ENCODE data around the gene KLHL7.
"Not testable (repeated sequence)": the region's sequence is repeated elsewhere in the genome, so short reads cannot be mapped to it uniquely, and the experiment has no call there.

Gene KLHL7

GRCh38 chr7:23183279-23184012 lies 77.9 kb downstream of the KLHL7 start:
- peak in 1 of 2 donors; percentile 51 for DNase-seq

GRCh38 chr7:23184291-23184690 lies 78.7 kb downstream of the KLHL7 start:
- DNase-seq = no peak

- DNase-seq = peak; percentile 76 to 84
These were observed 79.2 kb downstream of the KLHL7 start for GRCh38 chr7:23184709-23185359.

- DNase-seq = no peak
These were observed 80.4 kb downstream of the KLHL7 start for GRCh38 chr7:23185980-23186379.

- no peak for DNase-seq
These were observed 85.4 kb downstream of the KLHL7 start for GRCh38 chr7:23191022-23191421.

GRCh38 chr7:23193650-23194227 lies 88.2 kb downstream of the KLHL7 start:
- not testable (repeated sequence) for DNase-seq

GRCh38 chr7:23196306-23196705 lies 90.7 kb downstream of the KLHL7 start:
- DNase-seq = no peak

- not testable (repeated sequence) for DNase-seq
These were observed 92.2 kb downstream of the KLHL7 start for GRCh38 chr7:23197745-23198144.

GRCh38 chr7:23200331-23200730 lies 94.7 kb downstream of the KLHL7 start:
- no peak for DNase-seq

GRCh38 chr7:23204241-23204640 lies 98.7 kb downstream of the KLHL7 start:
- DNase-seq = no peak

GRCh38 chr7:23205577-23205908 lies 100.0 kb downstream of the KLHL7 start:
- DNase-seq = no peak

- no peak for DNase-seq
These were observed 100.6 kb downstream of the KLHL7 start for GRCh38 chr7:23205909-23206767.

GRCh38 chr7:23207021-23207420 lies 101.4 kb downstream of the KLHL7 start:
- DNase-seq = peak; percentile 64 to 69

GRCh38 chr7:23207884-23208283 lies 102.3 kb downstream of the KLHL7 start:
- DNase-seq = peak in 1 of 2 donors; percentile 75

GRCh38 chr7:23208316-23208715 lies 102.7 kb downstream of the KLHL7 start:
- peak; percentile 42 to 63 for DNase-seq

- DNase-seq = peak; percentile 77 to 82
These were observed 104.9 kb downstream of the KLHL7 start for GRCh38 chr7:23210506-23210905.

- DNase-seq = no peak
These were observed 106.0 kb downstream of the KLHL7 start for GRCh38 chr7:23211589-23211988.

GRCh38 chr7:23212395-23212794 lies 106.8 kb downstream of the KLHL7 start:
- no peak for DNase-seq

- DNase-seq = peak; percentile 55 to 76
These were observed 107.3 kb downstream of the KLHL7 start for GRCh38 chr7:23212841-23213240.

GRCh38 chr7:23213755-23214154 lies 108.2 kb downstream of the KLHL7 start:
- DNase-seq = no peak

- DNase-seq = no peak
These were observed 108.8 kb downstream of the KLHL7 start for GRCh38 chr7:23214423-23214822.

- no peak for DNase-seq
These were observed 109.4 kb downstream of the KLHL7 start for GRCh38 chr7:23214938-23215337.

- DNase-seq = peak; percentile 95 to 97
These were observed 110.4 kb downstream of the KLHL7 start for GRCh38 chr7:23216021-23216420.
